ENCODE results near the gene CNKSR2.

Gene CNKSR2

DNA sequence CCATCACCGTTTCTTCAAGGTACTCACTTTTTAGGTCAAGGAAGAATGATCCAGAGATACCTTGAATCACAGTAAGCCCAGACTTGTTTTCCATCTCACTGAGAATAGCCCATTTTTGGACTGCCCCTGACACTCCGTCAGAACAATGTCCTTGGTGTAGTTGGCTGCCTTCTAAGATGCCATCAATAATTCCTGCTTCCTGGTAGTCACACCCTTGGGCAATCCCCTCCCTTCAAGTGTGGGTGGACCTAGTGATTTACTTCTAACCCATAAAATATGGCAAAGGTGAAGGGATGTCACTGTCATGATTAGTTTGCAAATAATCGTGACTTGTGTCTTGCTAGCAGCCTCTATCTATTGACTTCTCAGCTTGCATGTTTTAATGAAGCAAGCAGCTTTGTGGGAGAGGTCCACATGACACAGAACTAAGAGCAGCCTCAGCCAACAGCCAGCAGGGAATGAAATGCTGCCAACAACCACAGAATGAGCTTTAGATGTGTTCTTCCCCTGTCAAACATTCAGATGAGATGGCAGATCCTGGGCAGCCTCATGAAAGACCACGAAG is 303.9 kb downstream of the CNKSR2 start:
- no peak for DNase-seq

DNA sequence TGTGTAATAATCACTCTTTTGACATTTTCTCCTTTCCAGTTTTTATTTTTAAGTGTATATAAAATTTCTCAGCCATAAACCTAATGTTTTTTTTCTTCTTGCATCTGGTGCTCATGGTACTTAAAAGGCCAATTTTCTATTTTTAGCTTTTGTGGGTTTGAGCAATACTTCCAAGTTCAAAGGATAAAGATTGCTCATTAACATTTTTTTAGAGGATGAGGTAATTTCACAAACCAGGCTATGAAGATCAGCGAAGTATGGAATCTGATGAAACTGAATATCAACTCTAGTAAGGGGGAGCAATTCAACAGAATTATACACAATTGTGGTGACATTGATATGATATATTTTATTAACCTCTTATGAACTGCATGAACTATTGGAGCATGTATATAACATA is 309.7 kb downstream of the CNKSR2 start:
- DNase-seq: no peak

DNA sequence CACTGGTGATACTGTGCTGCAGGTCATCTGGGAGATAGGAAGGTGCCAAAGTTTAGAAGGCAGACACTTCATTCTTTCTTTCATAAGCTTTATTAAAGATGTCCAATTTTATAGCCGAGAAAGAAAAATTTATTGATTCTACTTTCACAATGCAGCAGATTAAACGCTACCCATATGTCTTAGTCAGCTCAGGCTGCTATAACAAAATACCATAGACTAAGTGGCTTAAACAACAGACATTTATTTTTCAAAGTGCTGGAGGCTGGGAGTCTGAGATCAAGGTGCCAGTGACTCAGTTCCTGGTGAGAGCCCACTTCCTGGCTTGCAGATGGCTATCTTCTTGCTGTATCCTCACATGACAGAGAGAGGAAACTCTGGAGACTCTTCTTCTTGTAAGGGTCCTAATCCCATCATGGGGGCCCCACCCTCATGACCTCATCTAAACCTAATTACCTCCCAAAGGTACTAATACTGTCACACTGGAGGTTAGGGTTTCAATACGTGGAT is 317.3 kb downstream of the CNKSR2 start:
- DNase-seq: no peak

DNA sequence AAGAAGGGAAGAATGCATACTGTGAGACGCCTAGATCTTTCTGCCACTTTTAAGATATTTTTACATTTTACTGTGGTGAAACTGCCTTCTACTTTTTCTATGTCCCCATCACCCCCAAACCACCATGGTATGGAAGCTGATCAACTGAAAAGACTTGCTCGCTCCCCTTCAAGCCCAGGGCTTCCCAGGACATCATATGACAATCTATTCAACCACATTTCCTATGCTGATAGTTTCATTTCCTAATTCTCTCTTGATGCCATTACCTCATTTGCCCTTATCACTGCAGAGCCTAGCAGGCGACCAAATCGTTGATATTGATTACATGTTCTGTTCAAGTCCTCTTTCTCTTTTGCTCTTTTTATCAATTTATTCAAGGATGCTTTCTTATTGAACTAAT is 324.1 kb downstream of the CNKSR2 start:
- no peak for DNase-seq

DNA sequence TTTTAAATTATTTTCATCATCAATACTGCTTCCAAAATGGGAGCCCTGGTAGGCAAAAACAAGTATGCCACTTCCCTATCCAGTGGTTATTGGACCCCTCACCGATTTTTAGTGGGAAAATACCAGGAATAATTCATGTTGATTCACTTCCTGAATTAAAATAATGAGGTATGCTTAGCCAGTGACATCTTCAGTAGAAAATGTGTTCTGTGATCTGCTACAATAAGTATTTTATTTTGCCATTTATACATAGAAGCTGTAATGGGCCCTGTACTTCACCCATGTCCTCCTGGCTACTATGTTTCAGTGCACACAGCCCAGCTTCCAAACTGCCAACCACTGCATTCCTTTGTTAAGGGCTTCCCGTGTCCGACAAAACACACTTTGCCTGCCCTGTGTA is 324.9 kb downstream of the CNKSR2 start:
- DNase-seq: no peak

DNA sequence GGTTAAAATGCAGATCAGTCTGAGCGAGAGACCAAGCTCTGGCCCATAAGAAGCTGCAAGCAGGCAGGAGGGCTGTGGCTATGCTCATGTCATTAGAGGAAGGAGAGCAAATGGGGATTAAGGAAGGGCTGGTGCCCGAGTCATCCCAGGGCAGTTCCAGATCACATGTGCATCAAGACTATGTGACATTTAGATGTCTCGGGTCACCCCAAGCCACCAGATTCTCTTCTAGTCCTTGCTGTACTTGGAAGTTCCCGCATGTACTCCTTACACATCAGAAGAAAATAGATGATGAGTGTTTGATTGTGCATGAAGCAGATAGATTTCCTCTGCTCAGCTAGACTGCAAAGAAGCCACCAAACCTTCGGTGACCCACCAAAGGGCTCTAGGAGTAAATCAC is 326.1 kb downstream of the CNKSR2 start:
- no peak for DNase-seq

DNA sequence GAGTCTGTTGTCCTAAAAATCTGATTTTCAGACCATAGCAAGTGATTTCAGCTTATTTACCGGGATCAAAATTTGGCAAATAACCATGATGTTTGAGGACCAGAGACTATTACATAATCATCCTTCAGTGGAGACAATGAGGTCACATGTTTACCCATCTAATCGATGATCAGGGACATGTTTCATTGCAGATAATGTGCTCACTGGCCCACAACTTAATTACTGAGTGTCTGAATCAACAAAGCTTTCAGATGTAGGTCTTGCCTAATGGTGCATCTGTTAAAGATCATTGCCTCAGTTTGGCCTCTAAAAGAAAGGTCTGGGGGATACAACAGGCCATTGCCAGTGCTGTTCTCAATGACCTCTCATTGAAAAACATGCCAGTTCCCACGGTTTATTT is 326.7 kb downstream of the CNKSR2 start:
- no peak for DNase-seq

DNA sequence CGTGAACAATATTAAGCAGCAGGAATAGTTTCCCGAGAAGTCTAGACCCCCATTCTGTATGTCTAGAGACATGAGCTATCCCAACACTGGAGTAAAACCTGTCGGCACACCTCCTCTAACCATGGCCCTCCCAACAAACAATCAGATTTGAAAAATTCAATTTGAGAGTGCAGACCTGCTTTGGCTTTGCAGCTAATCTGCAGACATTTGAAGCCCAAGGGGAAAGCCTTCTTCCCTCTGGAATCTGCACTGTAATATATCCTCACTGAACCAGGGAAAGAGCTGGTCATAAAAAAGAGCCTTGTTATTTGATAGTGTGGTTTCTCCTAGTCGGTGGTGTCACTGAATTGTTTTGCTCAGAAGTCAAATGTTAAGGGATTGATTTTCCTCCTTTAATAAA is 328.5 kb downstream of the CNKSR2 start:
- DNase-seq: no peak
